ENCODE data around the gene JAML. TPM values are rescaled to one million over a fixed set of nuclear protein-coding genes. Genes with fewer than 3 reads are reported as not detected.

The JAML gene
- total and polyA plus RNA-seq, 2 donors = 39.7 to 58.8 TPM

GRCh38 chr11:118243161-118243560, 18.4 kb upstream of the JAML start:
- Histone ChIP-seq H3K27ac (ENCODE audit: low read depth in 1 of 2, low read length in 1 of 2) (no peak overlapping the region), H3K27me3 (ENCODE audit: control insufficient read depth in 2 of 2, insufficient read depth in 1 of 2, low read length in 1 of 2) (no peaks in the 10 kb centered on the region), H3K9me3 (ENCODE audit: control insufficient read depth in 2 of 2, insufficient read depth in 1 of 2, low read length in 1 of 2) (no peaks in the 10 kb centered on the region), H3K4me1 (ENCODE audit: control insufficient read depth in 2 of 2, insufficient read depth in 2 of 2, low read length in 2 of 2) (peaks cover 5 to 18% of the 10 kb centered on the region in 2 donors), H3K4me3 (ENCODE audit: low read length in 2 of 2) (no peak overlapping the region), H3K36me3 (ENCODE audit: control insufficient read depth in 2 of 2, insufficient read depth in 2 of 2, low read length in 1 of 2) (no peaks in the 10 kb centered on the region)
- 95% methylated on average over 8 of the region's 8 CpGs for WGBS
- no peak for DNase-seq (ENCODE audit: low read depth in 6 of 9, low spot score in 9 of 9)

- Histone ChIP-seq H3K36me3 (ENCODE audit: control insufficient read depth in 2 of 2, insufficient read depth in 2 of 2, low read length in 1 of 2) (no peaks in the 10 kb centered on the region), H3K27me3 (ENCODE audit: control insufficient read depth in 2 of 2, insufficient read depth in 1 of 2, low read length in 1 of 2) (no peaks in the 10 kb centered on the region), H3K4me1 (ENCODE audit: control insufficient read depth in 2 of 2, insufficient read depth in 2 of 2, low read length in 2 of 2) (peaks cover 5 to 18% of the 10 kb centered on the region in 2 donors), H3K27ac (ENCODE audit: low read depth in 1 of 2, low read length in 1 of 2) (peak overlapping the region; percentile 70 to 74), H3K4me3 (ENCODE audit: low read length in 2 of 2) (no peak overlapping the region), H3K9me3 (ENCODE audit: control insufficient read depth in 2 of 2, insufficient read depth in 1 of 2, low read length in 1 of 2) (no peaks in the 10 kb centered on the region)
- 92% methylated on average over 1 of the region's 1 CpG for WGBS
- no peak for DNase-seq (ENCODE audit: low read depth in 6 of 9, low spot score in 9 of 9)
Observed at GRCh38 chr11:118241764-118242098, 16.9 kb upstream of the JAML start.

GRCh38 chr11:118240999-118241763, 16.4 kb upstream of the JAML start:
- Histone ChIP-seq H3K4me1 (ENCODE audit: control insufficient read depth in 2 of 2, insufficient read depth in 2 of 2, low read length in 2 of 2) (peaks cover 5 to 18% of the 10 kb centered on the region in 2 donors), H3K9me3 (ENCODE audit: control insufficient read depth in 2 of 2, insufficient read depth in 1 of 2, low read length in 1 of 2) (no peaks in the 10 kb centered on the region), H3K27ac (ENCODE audit: low read depth in 1 of 2, low read length in 1 of 2) (peak overlapping the region; percentile 74 to 89), H3K4me3 (ENCODE audit: low read length in 2 of 2) (no peak overlapping the region), H3K36me3 (ENCODE audit: control insufficient read depth in 2 of 2, insufficient read depth in 2 of 2, low read length in 1 of 2) (no peaks in the 10 kb centered on the region), H3K27me3 (ENCODE audit: control insufficient read depth in 2 of 2, insufficient read depth in 1 of 2, low read length in 1 of 2) (no peaks in the 10 kb centered on the region)
- peak in 1 of 9 donors; percentile 68 for DNase-seq (ENCODE audit: low read depth in 6 of 9, low spot score in 9 of 9)
- WGBS = 32% methylated on average over 9 of the region's 9 CpGs

- DNase-seq (ENCODE audit: low read depth in 6 of 9, low spot score in 9 of 9) = no peak
- no peaks in the 10 kb centered on the region for H3K27me3 ChIP-seq (ENCODE audit: control insufficient read depth in 2 of 2, insufficient read depth in 1 of 2, low read length in 1 of 2)
- H3K4me3 ChIP-seq (ENCODE audit: low read length in 2 of 2) = no peak overlapping the region
- no peak overlapping the region for H3K27ac ChIP-seq (ENCODE audit: low read depth in 1 of 2, low read length in 1 of 2)
- WGBS = 48% methylated on average over 5 of the region's 5 CpGs
- H3K9me3 ChIP-seq (ENCODE audit: control insufficient read depth in 2 of 2, insufficient read depth in 1 of 2, low read length in 1 of 2) = no peaks in the 10 kb centered on the region
- H3K4me1 ChIP-seq (ENCODE audit: control insufficient read depth in 2 of 2, insufficient read depth in 2 of 2, low read length in 2 of 2) = peaks cover 5 to 18% of the 10 kb centered on the region in 2 donors
- peaks cover 0 to 2% of the 10 kb centered on the region in 2 donors for H3K36me3 ChIP-seq (ENCODE audit: control insufficient read depth in 2 of 2, insufficient read depth in 2 of 2, low read length in 1 of 2)
Observed at GRCh38 chr11:118239509-118240205, 14.8 kb upstream of the JAML start.

GRCh38 chr11:118238929-118239328, 14.1 kb upstream of the JAML start:
- no peak overlapping the region for H3K4me3 ChIP-seq (ENCODE audit: low read length in 2 of 2)
- peaks cover 0 to 2% of the 10 kb centered on the region in 2 donors for H3K36me3 ChIP-seq (ENCODE audit: control insufficient read depth in 2 of 2, insufficient read depth in 2 of 2, low read length in 1 of 2)
- WGBS = 97% methylated on average over 1 of the region's 1 CpG
- no peaks in the 10 kb centered on the region for H3K9me3 ChIP-seq (ENCODE audit: control insufficient read depth in 2 of 2, insufficient read depth in 1 of 2, low read length in 1 of 2)
- no peaks in the 10 kb centered on the region for H3K27me3 ChIP-seq (ENCODE audit: control insufficient read depth in 2 of 2, insufficient read depth in 1 of 2, low read length in 1 of 2)
- H3K27ac ChIP-seq (ENCODE audit: low read depth in 1 of 2, low read length in 1 of 2) = peak overlapping the region in 1 of 2 donors; percentile 22
- H3K4me1 ChIP-seq (ENCODE audit: control insufficient read depth in 2 of 2, insufficient read depth in 2 of 2, low read length in 2 of 2) = peaks cover 5 to 18% of the 10 kb centered on the region in 2 donors
- no peak for DNase-seq (ENCODE audit: low read depth in 6 of 9, low spot score in 9 of 9)

- no peak for DNase-seq (ENCODE audit: low read depth in 6 of 9, low spot score in 9 of 9)
- Histone ChIP-seq H3K4me3 (ENCODE audit: low read length in 2 of 2) (no peak overlapping the region), H3K4me1 (ENCODE audit: control insufficient read depth in 2 of 2, insufficient read depth in 2 of 2, low read length in 2 of 2) (peaks cover 5 to 18% of the 10 kb centered on the region in 2 donors), H3K27me3 (ENCODE audit: control insufficient read depth in 2 of 2, insufficient read depth in 1 of 2, low read length in 1 of 2) (no peaks in the 10 kb centered on the region), H3K9me3 (ENCODE audit: control insufficient read depth in 2 of 2, insufficient read depth in 1 of 2, low read length in 1 of 2) (no peaks in the 10 kb centered on the region), H3K27ac (ENCODE audit: low read depth in 1 of 2, low read length in 1 of 2) (no peak overlapping the region), H3K36me3 (ENCODE audit: control insufficient read depth in 2 of 2, insufficient read depth in 2 of 2, low read length in 1 of 2) (peaks cover 0 to 2% of the 10 kb centered on the region in 2 donors)
- 99% methylated on average over 2 of the region's 2 CpGs for WGBS
Observed at GRCh38 chr11:118238421-118238820, 13.6 kb upstream of the JAML start.

GRCh38 chr11:118236170-118236569, 11.4 kb upstream of the JAML start:
- no peak overlapping the region for H3K4me3 ChIP-seq (ENCODE audit: low read length in 2 of 2)
- no peak overlapping the region for H3K27ac ChIP-seq (ENCODE audit: low read depth in 1 of 2, low read length in 1 of 2)
- H3K27me3 ChIP-seq (ENCODE audit: control insufficient read depth in 2 of 2, insufficient read depth in 1 of 2, low read length in 1 of 2) = no peaks in the 10 kb centered on the region
- peaks cover 0 to 2% of the 10 kb centered on the region in 2 donors for H3K36me3 ChIP-seq (ENCODE audit: control insufficient read depth in 2 of 2, insufficient read depth in 2 of 2, low read length in 1 of 2)
- H3K4me1 ChIP-seq (ENCODE audit: control insufficient read depth in 2 of 2, insufficient read depth in 2 of 2, low read length in 2 of 2) = peaks cover 2 to 11% of the 10 kb centered on the region in 2 donors
- no peaks in the 10 kb centered on the region for H3K9me3 ChIP-seq (ENCODE audit: control insufficient read depth in 2 of 2, insufficient read depth in 1 of 2, low read length in 1 of 2)
- 97% methylated on average over 2 of the region's 2 CpGs for WGBS
- DNase-seq (ENCODE audit: low read depth in 6 of 9, low spot score in 9 of 9) = no peak

- Histone ChIP-seq H3K4me1 (ENCODE audit: control insufficient read depth in 2 of 2, insufficient read depth in 2 of 2, low read length in 2 of 2) (peaks cover 0 to 7% of the 10 kb centered on the region in 2 donors), H3K36me3 (ENCODE audit: control insufficient read depth in 2 of 2, insufficient read depth in 2 of 2, low read length in 1 of 2) (peaks cover 0 to 2% of the 10 kb centered on the region in 2 donors), H3K4me3 (ENCODE audit: low read length in 2 of 2) (no peak overlapping the region), H3K9me3 (ENCODE audit: control insufficient read depth in 2 of 2, insufficient read depth in 1 of 2, low read length in 1 of 2) (no peaks in the 10 kb centered on the region), H3K27ac (ENCODE audit: low read depth in 1 of 2, low read length in 1 of 2) (no peak overlapping the region), H3K27me3 (ENCODE audit: control insufficient read depth in 2 of 2, insufficient read depth in 1 of 2, low read length in 1 of 2) (no peaks in the 10 kb centered on the region)
- WGBS = 96% methylated on average over 5 of the region's 5 CpGs
- DNase-seq (ENCODE audit: low read depth in 6 of 9, low spot score in 9 of 9) = no peak
Observed at GRCh38 chr11:118234833-118235232, 10.0 kb upstream of the JAML start.

- no peak overlapping the region for H3K4me3 ChIP-seq (ENCODE audit: low read length in 2 of 2)
- H3K4me1 ChIP-seq (ENCODE audit: control insufficient read depth in 2 of 2, insufficient read depth in 2 of 2, low read length in 2 of 2) = peaks cover 0 to 6% of the 10 kb centered on the region in 2 donors
- 82% methylated on average over 1 of the region's 1 CpG for WGBS
- no peaks in the 10 kb centered on the region for H3K9me3 ChIP-seq (ENCODE audit: control insufficient read depth in 2 of 2, insufficient read depth in 1 of 2, low read length in 1 of 2)
- peaks cover 0 to 2% of the 10 kb centered on the region in 2 donors for H3K36me3 ChIP-seq (ENCODE audit: control insufficient read depth in 2 of 2, insufficient read depth in 2 of 2, low read length in 1 of 2)
- no peak for DNase-seq (ENCODE audit: low read depth in 6 of 9, low spot score in 9 of 9)
- H3K27me3 ChIP-seq (ENCODE audit: control insufficient read depth in 2 of 2, insufficient read depth in 1 of 2, low read length in 1 of 2) = no peaks in the 10 kb centered on the region
- no peak overlapping the region for H3K27ac ChIP-seq (ENCODE audit: low read depth in 1 of 2, low read length in 1 of 2)
Observed at GRCh38 chr11:118233850-118234249, 9.0 kb upstream of the JAML start.

Data from thymus (tissue), 11 donors.